ENCODE data around the gene GRK6.

GRK6 gene

GRCh38 chr5:177487144-177487543 is 60.7 kb downstream of the GRK6 start (continued):
- no peak for TF ChIP-seq PRDM6 (tag by site-specific recombination; IDR thresholded peaks at IDR 0.05)
- TF ChIP-seq KLF16 (tag by site-specific recombination; IDR thresholded peaks at IDR 0.05), result no peak

GRCh38 chr5:177487975-177488374 is 61.5 kb downstream of the GRK6 start:
- CTCF ChIA-PET, result interaction anchor here (1.2 to 3.3 kb wide), 4 partner anchors 11 to 14 kb away, joined by 4 to 20 read pairs (median 6); no protein-coding TSS in a partner anchor
- H3K9me3 ChIP-seq (ENCODE audit: control insufficient read depth, insufficient read depth, low read depth, low read length), result no peaks in the 10 kb centered on the region
- no peak overlapping the region for H3K27ac ChIP-seq (ENCODE audit: extremely low read depth, low read depth, low read length)
- H3K4me3 ChIP-seq (ENCODE audit: low read depth, low read length), result no peak overlapping the region
- POLR2A ChIA-PET, result interaction anchor here (1.1 kb wide), 1 partner anchor 16 kb away, joined by 3 read pairs; no protein-coding TSS in a partner anchor
- H3K36me3 ChIP-seq (ENCODE audit: control insufficient read depth in 2 of 2, insufficient read depth in 1 of 2, low read length in 2 of 2), result peaks cover 16 to 80% of the 10 kb centered on the region in 2 experiments; a peak in 2 of 3 replicates
- no peaks in the 10 kb centered on the region for H3K4me1 ChIP-seq (ENCODE audit: control insufficient read depth, insufficient read depth, low read length)
- TF ChIP-seq IKZF3 (tag by site-specific recombination; IDR thresholded peaks at IDR 0.05), result 0 out of 2 replicates have a peak, but pooled peaks have one; percentile 29
- 0 out of 2 replicates have a peak, but pooled peaks have one; percentile 7 for TF ChIP-seq ZIC2 (tag by site-specific recombination; IDR thresholded peaks at IDR 0.05)
- no peak for TF ChIP-seq ZFHX2 (tag by site-specific recombination; conservative IDR thresholded peaks at IDR 0.05)
- TF ChIP-seq CTCF (tag by site-specific recombination; IDR thresholded peaks at IDR 0.05), result peak; percentile 52; the same call in 1 of the 2 replicates

- peaks cover 16 to 79% of the 10 kb centered on the region in 2 experiments; a peak in 2 of 3 replicates for H3K36me3 ChIP-seq (ENCODE audit: control insufficient read depth in 2 of 2, insufficient read depth in 1 of 2, low read length in 2 of 2)
These were observed 62.7 kb downstream of the GRK6 start for GRCh38 chr5:177489119-177489716.

GRCh38 chr5:177490311-177490991 is 64.0 kb downstream of the GRK6 start:
- Histone ChIP-seq H3K4me3 (ENCODE audit: low read depth, low read length) (no peak overlapping the region), H3K36me3 (ENCODE audit: control insufficient read depth in 2 of 2, insufficient read depth in 1 of 2, low read length in 2 of 2) (peaks cover 16 to 76% of the 10 kb centered on the region in 2 experiments; a peak in 2 of 3 replicates), H3K4me1 (ENCODE audit: control insufficient read depth, insufficient read depth, low read length) (peaks cover 11% of the 10 kb centered on the region), H3K9me3 (ENCODE audit: control insufficient read depth, insufficient read depth, low read depth, low read length) (no peaks in the 10 kb centered on the region), H3K27ac (ENCODE audit: extremely low read depth, low read depth, low read length) (no peak overlapping the region)
- CTCF ChIA-PET, result interaction anchor here (0.7 to 3.3 kb wide), 5 partner anchors 9 to 35 kb away, joined by 4 to 20 read pairs (median 7); no protein-coding TSS in a partner anchor
- POLR2A ChIA-PET, result interaction anchor here (0.6 kb wide), 1 partner anchor 206 kb away, joined by 5 read pairs; no protein-coding TSS in a partner anchor
- TF ChIP-seq MEIS1 (CRISPR knock-in tag; IDR thresholded peaks at IDR 0.05; ENCODE audit: borderline replicate concordance) (no peak), ZNF366 (tag by site-specific recombination; conservative IDR thresholded peaks at IDR 0.05) (peak; percentile 98), PRDM1 (tag by site-specific recombination; IDR thresholded peaks at IDR 0.05) (no peak), GLI2 (tag by site-specific recombination; IDR thresholded peaks at IDR 0.05; ENCODE audit: borderline replicate concordance, low read depth) (no peak), BCL11A (tag by site-specific recombination; IDR thresholded peaks at IDR 0.05; ENCODE audit: low read depth) (no peak), TSHZ1 (tag by site-specific recombination; IDR thresholded peaks at IDR 0.05; ENCODE audit: borderline replicate concordance) (no peak), ZNF701 (tag by site-specific recombination; IDR thresholded peaks at IDR 0.05) (no peak), ZNF558 (tag by site-specific recombination; IDR thresholded peaks at IDR 0.05) (no peak), ZNF184 (tag by site-specific recombination; IDR thresholded peaks at IDR 0.05) (no peak), ZNF76 (tag by site-specific recombination; IDR thresholded peaks at IDR 0.05; ENCODE audit: borderline replicate concordance, low read depth) (no peak), ZNF610 (tag by site-specific recombination; IDR thresholded peaks at IDR 0.05; ENCODE audit: borderline replicate concordance) (no peak), ZNF560 (tag by site-specific recombination; IDR thresholded peaks at IDR 0.05; ENCODE audit: borderline replicate concordance) (no peak), ZFHX2 (tag by site-specific recombination; conservative IDR thresholded peaks at IDR 0.05) (peak; percentile 92), ZNF768 (tag by site-specific recombination; IDR thresholded peaks at IDR 0.05) (no peak)

More at GRCh38 chr5:177489119-177489716, 62.7 kb downstream of the GRK6 start:
- no peaks in the 10 kb centered on the region for H3K9me3 ChIP-seq (ENCODE audit: control insufficient read depth, insufficient read depth, low read depth, low read length)
- H3K27ac ChIP-seq (ENCODE audit: extremely low read depth, low read depth, low read length), result no peak overlapping the region
- TF ChIP-seq EGR2 (tag by site-specific recombination; IDR thresholded peaks at IDR 0.05; ENCODE audit: low read depth) (peak; percentile 69), KLF9 (tag by site-specific recombination; IDR thresholded peaks at IDR 0.05; ENCODE audit: low read depth) (peak; percentile 54), ZNF221 (tag by site-specific recombination; IDR thresholded peaks at IDR 0.05; ENCODE audit: borderline replicate concordance) (no peak), ZFHX2 (tag by site-specific recombination; conservative IDR thresholded peaks at IDR 0.05) (peak; percentile 57)
- no peaks in the 10 kb centered on the region; the same call in 1 of the 2 replicates for H3K4me1 ChIP-seq (ENCODE audit: control insufficient read depth, insufficient read depth, low read length)
- H3K4me3 ChIP-seq (ENCODE audit: low read depth, low read length), result no peak overlapping the region
- ChIA-PET CTCF (interaction anchor here (1.0 to 3.3 kb wide), 5 partner anchors 11 to 31 kb away, joined by 3 to 20 read pairs (median 5); no protein-coding TSS in a partner anchor), POLR2A (interaction anchor here (0.5 to 1.6 kb wide), 4 partner anchors 7 to 28 kb away, joined by 3 to 5 read pairs (median 3); partner anchors contain the start of gene PDLIM7)
